ENCODE data around the gene TSPEAR.

Gene TSPEAR

GRCh38 chr21:44461005-44461404 lies 250.4 kb downstream of the TSPEAR start:
- H3K9ac ChIP-seq (ENCODE audit: low read length), result no peak overlapping the region
- H3K36me3 ChIP-seq (ENCODE audit: insufficient read depth, low read length), result no peaks in the 10 kb centered on the region
- no peak overlapping the region for H3K27ac ChIP-seq (ENCODE audit: low read depth, low read length)
- no peak overlapping the region for H3K4me3 ChIP-seq (ENCODE audit: low read depth in 1 of 2, low read length in 2 of 2)
- no peaks in the 10 kb centered on the region for H3K9me3 ChIP-seq (ENCODE audit: low read length)
- H3K27me3 ChIP-seq (ENCODE audit: control insufficient read depth in 1 of 2, insufficient read depth in 2 of 2, low read length in 2 of 2), result no peaks in the 10 kb centered on the region
- H3K4me1 ChIP-seq (ENCODE audit: insufficient read depth, low read length), result peaks cover 4% of the 10 kb centered on the region

- no peak overlapping the region for H3K9ac ChIP-seq (ENCODE audit: low read length)
- H3K27ac ChIP-seq (ENCODE audit: low read depth, low read length), result no peak overlapping the region
- no peaks in the 10 kb centered on the region for H3K9me3 ChIP-seq (ENCODE audit: low read length)
- H3K4me3 ChIP-seq (ENCODE audit: low read depth in 1 of 2, low read length in 2 of 2), result no peak overlapping the region
- no peaks in the 10 kb centered on the region for H3K27me3 ChIP-seq (ENCODE audit: control insufficient read depth in 1 of 2, insufficient read depth in 2 of 2, low read length in 2 of 2)
- H3K4me1 ChIP-seq (ENCODE audit: insufficient read depth, low read length), result peaks cover 4% of the 10 kb centered on the region
- no peaks in the 10 kb centered on the region for H3K36me3 ChIP-seq (ENCODE audit: insufficient read depth, low read length)
These were observed 251.0 kb downstream of the TSPEAR start for GRCh38 chr21:44460441-44460755.

- Histone ChIP-seq H3K27ac (ENCODE audit: low read depth, low read length) (no peak overlapping the region), H3K4me3 (ENCODE audit: low read depth in 1 of 2, low read length in 2 of 2) (no peak overlapping the region), H3K27me3 (ENCODE audit: control insufficient read depth in 1 of 2, insufficient read depth in 2 of 2, low read length in 2 of 2) (no peaks in the 10 kb centered on the region)
These were observed 251.5 kb downstream of the TSPEAR start for GRCh38 chr21:44459712-44460440.

GRCh38 chr21:44458971-44459711 lies 252.2 kb downstream of the TSPEAR start:
- peaks cover 4% of the 10 kb centered on the region for H3K4me1 ChIP-seq (ENCODE audit: insufficient read depth, low read length)
- no peak overlapping the region for H3K4me3 ChIP-seq (ENCODE audit: low read depth in 1 of 2, low read length in 2 of 2)
- H3K9ac ChIP-seq (ENCODE audit: low read length), result no peak overlapping the region
- no peaks in the 10 kb centered on the region for H3K9me3 ChIP-seq (ENCODE audit: low read length)
- no peak overlapping the region for H3K27ac ChIP-seq (ENCODE audit: low read depth, low read length)
- H3K27me3 ChIP-seq (ENCODE audit: control insufficient read depth in 1 of 2, insufficient read depth in 2 of 2, low read length in 2 of 2), result no peaks in the 10 kb centered on the region
- no peaks in the 10 kb centered on the region for H3K36me3 ChIP-seq (ENCODE audit: insufficient read depth, low read length)

More at GRCh38 chr21:44459712-44460440, 251.5 kb downstream of the TSPEAR start:
- H3K9me3 ChIP-seq (ENCODE audit: low read length), result no peaks in the 10 kb centered on the region
- H3K4me1 ChIP-seq (ENCODE audit: insufficient read depth, low read length), result peaks cover 4% of the 10 kb centered on the region
- H3K9ac ChIP-seq (ENCODE audit: low read length), result no peak overlapping the region
- no peaks in the 10 kb centered on the region for H3K36me3 ChIP-seq (ENCODE audit: insufficient read depth, low read length)

- H3K27ac ChIP-seq (ENCODE audit: low read depth, low read length), result no peak overlapping the region
- H3K4me1 ChIP-seq (ENCODE audit: insufficient read depth, low read length), result peaks cover 4% of the 10 kb centered on the region
- no peaks in the 10 kb centered on the region for H3K27me3 ChIP-seq (ENCODE audit: control insufficient read depth in 1 of 2, insufficient read depth in 2 of 2, low read length in 2 of 2)
- H3K9ac ChIP-seq (ENCODE audit: low read length), result no peak overlapping the region
- H3K4me3 ChIP-seq (ENCODE audit: low read depth in 1 of 2, low read length in 2 of 2), result no peak overlapping the region
- H3K36me3 ChIP-seq (ENCODE audit: insufficient read depth, low read length), result no peaks in the 10 kb centered on the region
- H3K9me3 ChIP-seq (ENCODE audit: low read length), result no peaks in the 10 kb centered on the region
These were observed 254.2 kb downstream of the TSPEAR start for GRCh38 chr21:44456915-44457736.

GRCh38 chr21:44456214-44456914 lies 255.0 kb downstream of the TSPEAR start:
- H3K36me3 ChIP-seq (ENCODE audit: insufficient read depth, low read length), result no peaks in the 10 kb centered on the region
- no peaks in the 10 kb centered on the region for H3K9me3 ChIP-seq (ENCODE audit: low read length)
- no peaks in the 10 kb centered on the region for H3K4me1 ChIP-seq (ENCODE audit: insufficient read depth, low read length)
- no peaks in the 10 kb centered on the region for H3K27me3 ChIP-seq (ENCODE audit: control insufficient read depth in 1 of 2, insufficient read depth in 2 of 2, low read length in 2 of 2)
- peak overlapping the region; percentile 60 to 64 for H3K4me3 ChIP-seq (ENCODE audit: low read depth in 1 of 2, low read length in 2 of 2)
- H3K27ac ChIP-seq (ENCODE audit: low read depth, low read length), result no peak overlapping the region
- peak overlapping the region; percentile 15 for H3K9ac ChIP-seq (ENCODE audit: low read length)

- H3K27me3 ChIP-seq (ENCODE audit: control insufficient read depth in 1 of 2, insufficient read depth in 2 of 2, low read length in 2 of 2), result no peaks in the 10 kb centered on the region
- peak overlapping the region; percentile 66 for H3K27ac ChIP-seq (ENCODE audit: low read depth, low read length)
- peak overlapping the region; percentile 60 to 64 for H3K4me3 ChIP-seq (ENCODE audit: low read depth in 1 of 2, low read length in 2 of 2)
- H3K9me3 ChIP-seq (ENCODE audit: low read length), result no peaks in the 10 kb centered on the region
- H3K36me3 ChIP-seq (ENCODE audit: insufficient read depth, low read length), result no peaks in the 10 kb centered on the region
- peak overlapping the region; percentile 15 for H3K9ac ChIP-seq (ENCODE audit: low read length)
- H3K4me1 ChIP-seq (ENCODE audit: insufficient read depth, low read length), result no peaks in the 10 kb centered on the region
These were observed 255.7 kb downstream of the TSPEAR start for GRCh38 chr21:44455524-44456213.

- Histone ChIP-seq H3K4me1 (ENCODE audit: insufficient read depth, low read length) (no peaks in the 10 kb centered on the region), H3K4me3 (ENCODE audit: low read depth in 1 of 2, low read length in 2 of 2) (peak within 1 kb of the TSS; percentile 60 to 64), H3K27me3 (ENCODE audit: control insufficient read depth in 1 of 2, insufficient read depth in 2 of 2, low read length in 2 of 2) (no peaks in the 10 kb centered on the region), H3K36me3 (ENCODE audit: insufficient read depth, low read length) (no peaks in the 10 kb centered on the region), H3K27ac (ENCODE audit: low read depth, low read length) (peak within 1 kb of the TSS; percentile 66), H3K9me3 (ENCODE audit: low read length) (no peaks in the 10 kb centered on the region), H3K9ac (ENCODE audit: low read length) (peak within 1 kb of the TSS; percentile 15)
These were observed 256.4 kb downstream of the TSPEAR start, which contains the start of gene LRRC3 for GRCh38 chr21:44454747-44455523. TSS of gene LRRC3 (plus strand) at chr21:44455510. CDS start at chr21:44456645, 1,135 bp downstream.

- Histone ChIP-seq H3K36me3 (ENCODE audit: insufficient read depth, low read length) (no peaks in the 10 kb centered on the region), H3K9me3 (ENCODE audit: low read length) (no peaks in the 10 kb centered on the region), H3K27ac (ENCODE audit: low read depth, low read length) (no peak overlapping the region), H3K27me3 (ENCODE audit: control insufficient read depth in 1 of 2, insufficient read depth in 2 of 2, low read length in 2 of 2) (no peaks in the 10 kb centered on the region), H3K9ac (ENCODE audit: low read length) (no peak overlapping the region), H3K4me1 (ENCODE audit: insufficient read depth, low read length) (peaks cover 5% of the 10 kb centered on the region), H3K4me3 (ENCODE audit: low read depth in 1 of 2, low read length in 2 of 2) (no peak overlapping the region)
These were observed 257.3 kb downstream of the TSPEAR start for GRCh38 chr21:44454058-44454457.

- no peak overlapping the region for H3K27ac ChIP-seq (ENCODE audit: low read depth, low read length)
- no peaks in the 10 kb centered on the region for H3K27me3 ChIP-seq (ENCODE audit: control insufficient read depth in 1 of 2, insufficient read depth in 2 of 2, low read length in 2 of 2)
- no peak overlapping the region for H3K9ac ChIP-seq (ENCODE audit: low read length)
- H3K4me1 ChIP-seq (ENCODE audit: insufficient read depth, low read length), result peaks cover 11% of the 10 kb centered on the region
- no peaks in the 10 kb centered on the region for H3K36me3 ChIP-seq (ENCODE audit: insufficient read depth, low read length)
- H3K9me3 ChIP-seq (ENCODE audit: low read length), result no peaks in the 10 kb centered on the region
- H3K4me3 ChIP-seq (ENCODE audit: low read depth in 1 of 2, low read length in 2 of 2), result no peak overlapping the region
These were observed 258.3 kb downstream of the TSPEAR start for GRCh38 chr21:44453120-44453519.

All from muscle layer of colon (tissue), 2 donors.